Peyer's patch (tissue), 4 donors: ENCODE results near the gene RAPGEF2.

ENCODE experiments used
- CTCF ChIP-seq, 6 experiments: fragments of 450-650 bp in 4 of 6; fragments of 200-600 bp in 2 of 6; sonication (generic) in 1 of 6; IDR thresholded peaks; one replicate each; pipeline ENCODE4 v1.5.1; 2017 to 2019; ENCODE audit warnings: antibody characterized with exemption in 6 of 6, mild to moderate bottlenecking in 3 of 6, moderate library complexity in 1 of 6
- POLR2A ChIP-seq, 2 donors: fragments of 450-650 bp; IDR thresholded peaks; one replicate each; pipeline ENCODE4 v1.5.1; 2017; ENCODE audit warnings: antibody characterized with exemption in 2 of 2, mild to moderate bottlenecking in 2 of 2, moderate library complexity in 2 of 2

- TF ChIP-seq CTCF (IDR thresholded peaks at IDR 0.05) (no peak), POLR2A (IDR thresholded peaks at IDR 0.05) (no peak)
Measured at GRCh38 chr4:159158083-159158617, 55.3 kb downstream of the RAPGEF2 start.
